Left lung (tissue), 10 donors: Measurements from ENCODE around the gene DRD3. TPM values are rescaled to one million over a fixed set of nuclear protein-coding genes. Genes with fewer than 3 reads are reported as not detected.
A peak's percentile ranks its signal among the peaks of the same experiment; 100 is the strongest.

Source experiments
- ATAC-seq: fragments of 200-7000 bp; cut with Tn5 transposase; one replicate; pipeline ENCODE4 v1.9.1; 2020; ENCODE audit warnings: moderate library complexity
- DNase-seq, 4 donors: peaks; one replicate each; pipeline ENCODE4 v3.0.0-alpha.2; 2013 to 2020
- H3K27ac ChIP-seq, 2 donors: fragments of 200-600 bp; sonication (generic) in 1 of 2; one replicate each; pipeline versions ENCODE4 v1.5.0 to v1.8.0; 2020 to 2021
- H3K27me3 ChIP-seq, 2 donors: fragments of 200-600 bp; sonication (generic) in 1 of 2; one replicate each; pipeline versions ENCODE4 v1.5.0 to v1.8.0; 2020 to 2021
- H3K36me3 ChIP-seq, 2 donors: fragments of 200-600 bp; sonication (generic) in 1 of 2; one replicate each; pipeline versions ENCODE4 v1.5.0 to v1.8.0; 2020 to 2021
- H3K4me1 ChIP-seq, 2 donors: fragments of 200-600 bp; one replicate each; pipeline ENCODE4 v1.8.0; 2021
- H3K4me3 ChIP-seq, 2 donors: fragments of 200-600 bp; sonication (generic) in 1 of 2; one replicate each; pipeline versions ENCODE4 v1.5.0 to v1.8.0; 2020 to 2021; ENCODE audit warnings: mild to moderate bottlenecking in 1 of 2
- H3K9me3 ChIP-seq, 2 donors: fragments of 200-600 bp; sonication (generic) in 1 of 2; one replicate each; pipeline versions ENCODE4 v1.5.0 to v1.8.0; 2020 to 2021
- CTCF ChIP-seq, 2 donors: fragments of 200-600 bp; sonication (generic) in 1 of 2; IDR thresholded peaks; one replicate each; pipeline versions ENCODE4 v1.5.0 to v1.8.0; 2021; ENCODE audit warnings: antibody characterized with exemption in 2 of 2
- intact Hi-C, 2 donors: fragments of 100-400 bp; cut with DNase I; formaldehyde crosslinking; loops; one replicate each; pipeline versions ENCODE4 v1.11.2 to v1.14.2; 2022
- polyA plus RNA-seq, 6 donors: library from polyadenylated mRNA; unstranded; fragments of 120-200 nt; gene quantifications; one replicate each; pipeline ENCODE4 v1.2.1, GENCODE V29; 2013; ENCODE audit not compliant: insufficient read length in 6 of 6
- total RNA-seq, 2 donors: library from RNA; stranded (reverse); fragmentation: NEBNext Ultra II Directional; extraction: Animal tissue kit (Norgen Biotek cat#: 25700); gene quantifications; one replicate each; pipeline ENCODE4 v1.2.1, GENCODE V29; 2021
- donor health status: DM: no; HTN: yes; CAD: no.
- donor health status: DM: no; HTN: no; CAD: no.

DRD3 gene
- total and polyA plus RNA-seq, 8 donors = not detected

DNA sequence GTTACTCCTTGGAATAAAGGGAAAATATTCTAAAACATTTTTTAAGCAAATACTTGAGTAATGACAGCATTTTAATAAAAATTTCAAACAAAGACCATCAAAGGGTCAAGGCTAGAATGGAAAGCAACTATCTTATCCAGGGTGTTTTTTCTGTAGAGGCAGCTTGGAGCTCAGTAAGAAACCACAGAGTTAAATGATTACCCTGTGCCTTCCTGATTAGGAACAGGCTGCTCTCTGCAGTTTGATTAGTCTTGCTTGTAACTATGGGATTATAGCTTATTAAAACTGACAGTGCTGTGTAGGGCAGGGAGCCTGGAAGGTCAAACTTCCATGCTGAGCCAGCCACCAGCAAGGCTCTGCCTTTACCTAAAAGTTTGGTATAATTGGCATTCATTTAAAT lies 89.2 kb downstream of the DRD3 start:
- intact Hi-C loops = no loop called here
- ATAC-seq (no peak), DNase-seq (no peak)
- no peak overlapping the region for H3K27ac ChIP-seq
- peaks cover 7 to 21% of the 10 kb centered on the region in 2 donors for H3K4me1 ChIP-seq
- TF ChIP-seq CTCF (IDR thresholded peaks at IDR 0.05) = no peak
- no peaks in the 10 kb centered on the region for H3K27me3 ChIP-seq
- H3K36me3 ChIP-seq = peaks cover 0 to 37% of the 10 kb centered on the region in 2 donors
- H3K4me3 ChIP-seq = no peak overlapping the region
- no peaks in the 10 kb centered on the region for H3K9me3 ChIP-seq

- H3K36me3 ChIP-seq = peaks cover 0 to 66% of the 10 kb centered on the region in 2 donors
- DNase-seq (no peak), ATAC-seq (no peak)
- H3K27me3 ChIP-seq = no peaks in the 10 kb centered on the region
- no peak for TF ChIP-seq CTCF (IDR thresholded peaks at IDR 0.05)
- intact Hi-C loops = no loop called here
- H3K27ac ChIP-seq = no peak overlapping the region
- H3K4me3 ChIP-seq = no peak overlapping the region
- no peaks in the 10 kb centered on the region for H3K9me3 ChIP-seq
- H3K4me1 ChIP-seq = no peaks in the 10 kb centered on the region
Observed at GRCh38 chr3:114086356-114086755, 92.5 kb downstream of the DRD3 start.

DNA sequence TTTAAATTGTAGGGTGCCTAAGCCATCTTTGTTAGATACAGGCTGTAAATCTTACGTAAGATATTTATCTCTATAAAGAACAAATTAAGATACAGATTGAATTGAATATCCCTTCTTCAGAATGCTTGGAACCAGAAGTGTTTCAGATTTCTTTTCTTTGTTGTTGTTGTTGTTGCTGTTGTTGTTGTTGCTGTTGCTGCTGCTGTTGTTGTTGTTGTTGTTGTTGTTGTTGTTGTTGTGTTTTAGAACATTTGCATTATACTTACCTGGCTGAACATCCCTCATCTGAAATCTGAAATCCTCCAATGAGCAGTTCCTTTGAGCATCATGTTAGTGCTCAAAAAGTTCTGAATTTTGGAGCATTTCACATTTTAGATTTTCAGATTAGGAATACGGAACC lies 95.7 kb downstream of the DRD3 start:
- Histone ChIP-seq H3K27ac (no peak overlapping the region), H3K4me3 (no peak overlapping the region), H3K4me1 (no peaks in the 10 kb centered on the region), H3K27me3 (no peaks in the 10 kb centered on the region), H3K36me3 (peaks cover 0 to 97% of the 10 kb centered on the region in 2 donors), H3K9me3 (no peaks in the 10 kb centered on the region)
- no peak for TF ChIP-seq CTCF (IDR thresholded peaks at IDR 0.05)
- ATAC-seq = no peak
- intact Hi-C loops = no loop called here
- DNase-seq = no peak

DNA sequence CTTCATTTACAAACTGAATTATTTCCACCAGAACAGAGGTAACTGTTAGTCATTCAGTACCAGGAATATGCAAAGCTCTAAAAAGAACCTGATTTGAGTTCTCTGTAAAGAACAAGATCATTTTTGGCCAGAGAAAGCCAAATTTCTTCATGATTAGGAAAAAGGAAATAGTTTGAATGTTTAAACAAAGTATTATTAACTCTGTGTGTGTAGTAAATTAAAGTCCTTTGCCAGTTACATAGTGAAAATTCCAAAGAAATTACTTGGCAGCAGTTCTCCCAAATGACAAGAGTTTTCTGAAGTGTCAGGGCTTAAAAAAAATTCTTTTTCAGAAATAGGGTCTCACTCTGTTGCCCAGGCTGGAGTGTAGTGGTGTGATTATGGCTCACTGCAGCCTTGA lies 97.8 kb downstream of the DRD3 start:
- ATAC-seq = no peak
- no peak for TF ChIP-seq CTCF (IDR thresholded peaks at IDR 0.05)
- intact Hi-C loops = no loop called here
- Histone ChIP-seq H3K4me3 (no peak overlapping the region), H3K9me3 (no peaks in the 10 kb centered on the region), H3K4me1 (no peaks in the 10 kb centered on the region), H3K36me3 (peaks cover 0 to 97% of the 10 kb centered on the region in 2 donors), H3K27ac (no peak overlapping the region), H3K27me3 (no peaks in the 10 kb centered on the region)
- no peak for DNase-seq

- no peak for ATAC-seq
- no peaks in the 10 kb centered on the region for H3K27me3 ChIP-seq
- DNase-seq = no peak
- no peaks in the 10 kb centered on the region for H3K9me3 ChIP-seq
- peak overlapping the region in 1 of 2 donors; percentile 43 for H3K27ac ChIP-seq
- TF ChIP-seq CTCF (IDR thresholded peaks at IDR 0.05) = no peak
- H3K4me3 ChIP-seq = no peak overlapping the region
- intact Hi-C loops = no loop called here
- H3K4me1 ChIP-seq = no peaks in the 10 kb centered on the region
- H3K36me3 ChIP-seq = peaks cover 0 to 97% of the 10 kb centered on the region in 2 donors
Observed at GRCh38 chr3:114080201-114080600, 98.7 kb downstream of the DRD3 start.
